Kidney (tissue), 14 donors: Measurements from ENCODE around the gene PLPPR1. TPM values are rescaled to one million over a fixed set of nuclear protein-coding genes. Genes with fewer than 3 reads are reported as not detected.

Source experiments
- DNase-seq, 5 donors: peaks; one replicate each; pipeline ENCODE4 v3.0.0-alpha.2; 2013 to 2020
- FAIRE-seq: peaks from 2 replicates; lab custom pipeline; 2012; peaks lifted over from hg19 to GRCh38; lab: Jason Lieb, UNC
- H3K27ac ChIP-seq, 2 donors: one replicate each; pipeline ENCODE4 v1.7.0; 2013; ENCODE audit warnings: low read depth in 2 of 2, low read length in 2 of 2, inconsistent platforms in 1 of 2
- H3K27me3 ChIP-seq: one replicate; pipeline ENCODE4 v1.7.1; 2013; ENCODE audit warnings: low read length, inconsistent platforms; ENCODE audit not compliant: control insufficient read depth, insufficient read depth
- H3K36me3 ChIP-seq, 3 donors: one replicate each; pipeline versions ENCODE4 v1.7.0 to v1.7.1; 2013; ENCODE audit warnings: low read length in 3 of 3, control low read depth in 1 of 3, inconsistent platforms in 1 of 3; ENCODE audit not compliant: insufficient read depth in 3 of 3, control insufficient read depth in 2 of 3
- H3K4me1 ChIP-seq, 3 donors: one replicate each; pipeline versions ENCODE4 v1.7.0 to v1.7.1; 2013; ENCODE audit warnings: low read length in 3 of 3, inconsistent platforms in 1 of 3, low read depth in 1 of 3; ENCODE audit not compliant: control insufficient read depth in 2 of 3, insufficient read depth in 2 of 3
- H3K4me3 ChIP-seq, 3 donors: one replicate each; pipeline versions ENCODE4 v1.7.0 to v1.8.1; 2013; ENCODE audit warnings: low read length in 3 of 3, control low read depth in 1 of 3, inconsistent platforms in 1 of 3
- H3K9ac ChIP-seq, 3 donors: one replicate each; pipeline versions ENCODE4 v1.7.0 to v1.7.1; 2013; ENCODE audit warnings: low read length in 3 of 3, control low read depth in 1 of 3, inconsistent platforms in 1 of 3
- H3K9me3 ChIP-seq, 3 donors: one replicate each; pipeline versions ENCODE4 v1.7.0 to v1.7.1; 2013; ENCODE audit warnings: low read length in 3 of 3, control low read depth in 1 of 3, inconsistent platforms in 1 of 3; ENCODE audit not compliant: control insufficient read depth in 2 of 3, insufficient read depth in 1 of 3
- CTCF ChIP-seq: IDR thresholded peaks from 3 replicates; pipeline ENCODE4 v1.5.1; 2012; ENCODE audit warnings: mild to moderate bottlenecking, moderate library complexity, borderline replicate concordance; ENCODE audit not compliant: insufficient read depth; ENCODE audit errors: extremely low read depth
- intact Hi-C: fragments of 100-400 bp; cut with DNase I; formaldehyde crosslinking; loops from one replicate; pipeline ENCODE4 v1.11.1; 2022
- polyA plus RNA-seq: library from polyadenylated mRNA; stranded (reverse); fragments of 350-450 nt; fragmentation: Illumina TruSeq; extraction: RNeasy Lipid Tissue Mini Kit (QIAGEN cat#74804); gene quantifications from one replicate; pipeline ENCODE4 v1.2.3, GENCODE V29; 2014; ENCODE audit warnings: low read depth, low replicate concordance; ENCODE audit not compliant: insufficient read depth
- total RNA-seq: library from RNA; stranded (reverse); fragmentation: NEBNext Ultra II Directional; extraction: Animal tissue kit (Norgen Biotek cat#: 25700); gene quantifications from one replicate; pipeline ENCODE4 v1.2.1, GENCODE V29; 2021
- donor health status: control.
- donor health status: control.
- donor health status: control.
- donor health status: control.
- donor health status: control.
- donor health status: DM: yes; HTN: yes; CAD: no.
- donor health status: Normal renal cell carcinoma (clear cell type).

PLPPR1 gene
- total and polyA plus RNA-seq, 2 donors from 2014 or later = 0.98 to 21.6 TPM

GRCh38 chr9:101064206-101064605 is 35.7 kb downstream of the PLPPR1 start:
- no peaks in the 10 kb centered on the region for H3K4me1 ChIP-seq
- H3K27me3 ChIP-seq = no peaks in the 10 kb centered on the region
- H3K36me3 ChIP-seq = no peaks in the 10 kb centered on the region
- no peak overlapping the region for H3K4me3 ChIP-seq
- no peak overlapping the region for H3K27ac ChIP-seq
- no peaks in the 10 kb centered on the region for H3K9me3 ChIP-seq
- FAIRE-seq (no peak), DNase-seq (no peak)
- intact Hi-C loops = no loop called here
- H3K9ac ChIP-seq = no peak overlapping the region
- TF ChIP-seq CTCF = no peak

- Histone ChIP-seq H3K4me3 (no peak overlapping the region), H3K4me1 (no peaks in the 10 kb centered on the region), H3K9me3 (no peaks in the 10 kb centered on the region), H3K9ac (no peak overlapping the region), H3K36me3 (no peaks in the 10 kb centered on the region), H3K27ac (no peak overlapping the region), H3K27me3 (no peaks in the 10 kb centered on the region)
- TF ChIP-seq CTCF = no peak
- intact Hi-C loops = no loop called here
- FAIRE-seq (no peak), DNase-seq (no peak)
These were observed 37.4 kb downstream of the PLPPR1 start for GRCh38 chr9:101065930-101066329.

GRCh38 chr9:101068696-101069095 is 40.2 kb downstream of the PLPPR1 start:
- Histone ChIP-seq H3K4me1 (no peaks in the 10 kb centered on the region), H3K27ac (no peak overlapping the region), H3K27me3 (no peaks in the 10 kb centered on the region), H3K36me3 (no peaks in the 10 kb centered on the region), H3K9ac (no peak overlapping the region), H3K4me3 (no peak overlapping the region), H3K9me3 (no peaks in the 10 kb centered on the region)
- TF ChIP-seq CTCF = no peak
- no peak for DNase-seq
- intact Hi-C loops = no loop called here
- no peak for FAIRE-seq

GRCh38 chr9:101072259-101072658 is 43.7 kb downstream of the PLPPR1 start:
- no peak overlapping the region for H3K4me3 ChIP-seq
- no peak for DNase-seq
- H3K4me1 ChIP-seq = no peaks in the 10 kb centered on the region
- intact Hi-C loops = no loop called here
- H3K9ac ChIP-seq = no peak overlapping the region
- no peaks in the 10 kb centered on the region for H3K9me3 ChIP-seq
- no peak for FAIRE-seq
- TF ChIP-seq CTCF = no peak
- no peaks in the 10 kb centered on the region for H3K36me3 ChIP-seq
- H3K27ac ChIP-seq = no peak overlapping the region
- no peaks in the 10 kb centered on the region for H3K27me3 ChIP-seq
